Karpas-422 (cell line): ENCODE measurements around the gene MAN1B1. TPM values are rescaled to one million over a fixed set of nuclear protein-coding genes. Genes with fewer than 3 reads are reported as not detected.

Source experiments
- DNase-seq: peaks from one replicate; pipeline ENCODE4 v3.0.0-alpha.2; 2015
- H2AFZ ChIP-seq: fragments of 200-600 bp; sonication (generic); 2 replicates; pipeline ENCODE4 v1.6.1; 2014; ENCODE audit warnings: antibody characterized with exemption, low read length, mixed read lengths
- H3K27ac ChIP-seq: fragments of 200-600 bp; sonication (generic); 2 replicates; pipeline ENCODE4 v1.5.1; 2014; ENCODE audit warnings: mild to moderate bottlenecking, low read length, moderate library complexity
- H3K27me3 ChIP-seq: fragments of 200-600 bp; sonication (generic); 2 replicates; pipeline ENCODE4 v1.6.1; 2014; ENCODE audit warnings: low read length, mixed read lengths
- H3K36me3 ChIP-seq: fragments of 200-600 bp; sonication (generic); 2 replicates; pipeline ENCODE4 v1.6.1; 2014; ENCODE audit warnings: low read length, mixed read lengths; ENCODE audit not compliant: insufficient read depth
- H3K4me1 ChIP-seq: fragments of 200-600 bp; sonication (generic); 2 replicates; pipeline ENCODE4 v1.6.1; 2014; ENCODE audit warnings: mild to moderate bottlenecking, low read length, mixed read lengths
- H3K4me2 ChIP-seq: fragments of 200-600 bp; sonication (generic); 2 replicates; pipeline ENCODE4 v1.6.1; 2014; ENCODE audit warnings: low read length, low read depth, mild to moderate bottlenecking; ENCODE audit not compliant: poor library complexity, severe bottlenecking
- H3K4me3 ChIP-seq: fragments of 200-600 bp; sonication (generic); 2 replicates; pipeline ENCODE4 v1.5.1; 2014; ENCODE audit warnings: mild to moderate bottlenecking, antibody characterized with exemption, low read length, mixed read lengths
- H3K79me2 ChIP-seq: fragments of 200-600 bp; sonication (generic); 2 replicates; pipeline ENCODE4 v1.6.1; 2014; ENCODE audit warnings: mild to moderate bottlenecking, low read length, mixed read lengths
- H3K9ac ChIP-seq: fragments of 200-600 bp; sonication (generic); 2 replicates; pipeline ENCODE4 v1.6.0; 2014; ENCODE audit warnings: low read length
- H3K9me2 ChIP-seq: fragments of 200-600 bp; sonication (generic), shearing (Covaris generic); replicated peaks from 2 replicates; pipeline ENCODE4 v1.6.0; 2014; ENCODE audit warnings: mild to moderate bottlenecking, low read length, moderate library complexity; ENCODE audit not compliant: insufficient read depth
- H3K9me3 ChIP-seq: fragments of 300-700, 200-600 bp; sonication (generic); 2 replicates; pipeline ENCODE4 v1.6.1; 2014; ENCODE audit warnings: low read length, mixed read lengths
- H4K20me1 ChIP-seq: fragments of 200-600 bp; sonication (generic); 2 replicates; pipeline ENCODE4 v1.6.1; 2014; ENCODE audit warnings: mild to moderate bottlenecking, antibody characterized with exemption, low read length, low read depth; ENCODE audit not compliant: insufficient read depth
- total RNA-seq: library from RNA; depleted of rRNA; stranded (reverse); fragments of >200 nt; shearing (Covaris generic); gene quantifications from 2 replicates; pipeline ENCODE4 v1.2.3, GENCODE V29; 2014; ENCODE audit warnings: low replicate concordance

Gene MAN1B1
- total RNA-seq, 1 experiment from 2014 or later = 28.9 TPM

- peaks cover 18% of the 10 kb centered on the region for H3K4me1 ChIP-seq
- peaks cover 7% of the 10 kb centered on the region; the same call in 1 of the 2 replicates for H3K36me3 ChIP-seq
- DNase-seq = peak; percentile 83
- H3K4me2 ChIP-seq = no peak overlapping the region
- H2AFZ ChIP-seq = no peak overlapping the region
- no peak overlapping the region for H3K27ac ChIP-seq
- H3K4me3 ChIP-seq = no peak overlapping the region
- H3K27me3 ChIP-seq = no peaks in the 10 kb centered on the region
- H3K9me3 ChIP-seq = no peaks in the 10 kb centered on the region
- no peaks in the 10 kb centered on the region for H3K9me2 ChIP-seq
- H3K9ac ChIP-seq = no peak overlapping the region
- H3K79me2 ChIP-seq = peaks cover 10% of the 10 kb centered on the region
- H4K20me1 ChIP-seq = peaks cover 26% of the 10 kb centered on the region
Observed at GRCh38 chr9:137064027-137064879, 22.5 kb upstream of the MAN1B1 start.

- H3K79me2 ChIP-seq = peaks cover 15% of the 10 kb centered on the region
- H4K20me1 ChIP-seq = peaks cover 30% of the 10 kb centered on the region
- H3K9ac ChIP-seq = no peak overlapping the region
- no peak for DNase-seq
- no peaks in the 10 kb centered on the region for H3K9me3 ChIP-seq
- no peak overlapping the region for H3K4me2 ChIP-seq
- no peak overlapping the region for H3K27ac ChIP-seq
- no peak overlapping the region for H3K4me3 ChIP-seq
- no peak overlapping the region for H2AFZ ChIP-seq
- no peaks in the 10 kb centered on the region for H3K27me3 ChIP-seq
- no peaks in the 10 kb centered on the region for H3K9me2 ChIP-seq
- H3K36me3 ChIP-seq = peaks cover 7% of the 10 kb centered on the region; the same call in 1 of the 2 replicates
- H3K4me1 ChIP-seq = peaks cover 19% of the 10 kb centered on the region
Observed at GRCh38 chr9:137064880-137065164, 22.0 kb upstream of the MAN1B1 start.

- no peak overlapping the region for H3K9ac ChIP-seq
- H2AFZ ChIP-seq = no peak overlapping the region
- H3K9me3 ChIP-seq = no peaks in the 10 kb centered on the region
- no peak overlapping the region for H3K4me3 ChIP-seq
- H3K9me2 ChIP-seq = no peaks in the 10 kb centered on the region
- no peak overlapping the region for H3K4me2 ChIP-seq
- no peak overlapping the region for H3K27ac ChIP-seq
- H3K36me3 ChIP-seq = peaks cover 7% of the 10 kb centered on the region; the same call in 1 of the 2 replicates
- peaks cover 15% of the 10 kb centered on the region for H3K79me2 ChIP-seq
- DNase-seq = no peak
- peaks cover 19% of the 10 kb centered on the region for H3K4me1 ChIP-seq
- peaks cover 30% of the 10 kb centered on the region for H4K20me1 ChIP-seq
- H3K27me3 ChIP-seq = no peaks in the 10 kb centered on the region
Observed at GRCh38 chr9:137065336-137065967, 21.3 kb upstream of the MAN1B1 start.

GRCh38 chr9:137066096-137066861 is 20.5 kb upstream of the MAN1B1 start:
- Histone ChIP-seq H3K9me2 (no peaks in the 10 kb centered on the region), H3K79me2 (peaks cover 15% of the 10 kb centered on the region), H2AFZ (no peak overlapping the region), H3K9ac (no peak overlapping the region), H4K20me1 (peaks cover 30% of the 10 kb centered on the region), H3K9me3 (no peaks in the 10 kb centered on the region), H3K27ac (no peak overlapping the region), H3K4me2 (no peak overlapping the region), H3K27me3 (no peaks in the 10 kb centered on the region), H3K36me3 (peaks cover 7% of the 10 kb centered on the region; the same call in 1 of the 2 replicates), H3K4me3 (no peak overlapping the region), H3K4me1 (peaks cover 26% of the 10 kb centered on the region)
- no peak for DNase-seq

GRCh38 chr9:137067860-137068538 is 18.8 kb upstream of the MAN1B1 start:
- peaks cover 15% of the 10 kb centered on the region for H3K79me2 ChIP-seq
- peaks cover 30% of the 10 kb centered on the region for H4K20me1 ChIP-seq
- H3K27ac ChIP-seq = peak overlapping the region; percentile 64
- peak overlapping the region; percentile 100 for H3K4me3 ChIP-seq
- no peak overlapping the region for H2AFZ ChIP-seq
- H3K36me3 ChIP-seq = peaks cover 7% of the 10 kb centered on the region; the same call in 1 of the 2 replicates
- no peaks in the 10 kb centered on the region for H3K27me3 ChIP-seq
- no peaks in the 10 kb centered on the region for H3K9me3 ChIP-seq
- no peaks in the 10 kb centered on the region for H3K9me2 ChIP-seq
- peak overlapping the region; percentile 95 for H3K9ac ChIP-seq
- H3K4me2 ChIP-seq = peak overlapping the region; percentile 100
- H3K4me1 ChIP-seq = peaks cover 28% of the 10 kb centered on the region
- DNase-seq = peak; percentile 96

- Histone ChIP-seq H3K4me2 (peak overlapping the region; percentile 100), H3K27ac (peak overlapping the region; percentile 64), H3K4me3 (peak overlapping the region; percentile 100), H2AFZ (no peak overlapping the region), H3K9me3 (no peaks in the 10 kb centered on the region), H3K36me3 (peaks cover 5% of the 10 kb centered on the region; the same call in 1 of the 2 replicates), H3K79me2 (peaks cover 15% of the 10 kb centered on the region), H3K9ac (peak overlapping the region; percentile 95), H3K4me1 (peaks cover 28% of the 10 kb centered on the region), H3K9me2 (no peaks in the 10 kb centered on the region), H4K20me1 (peaks cover 26% of the 10 kb centered on the region), H3K27me3 (no peaks in the 10 kb centered on the region)
- no peak for DNase-seq
Observed at GRCh38 chr9:137068539-137069507, 18.0 kb upstream of the MAN1B1 start.

- Histone ChIP-seq H3K4me2 (peak overlapping the region; percentile 100), H4K20me1 (peaks cover 18% of the 10 kb centered on the region), H3K36me3 (0 out of 2 replicates have a peak, but pooled peaks cover 3% of the 10 kb centered on the region), H3K4me3 (peak overlapping the region; percentile 100), H3K4me1 (peaks cover 31% of the 10 kb centered on the region), H3K9me2 (no peaks in the 10 kb centered on the region), H3K9me3 (no peaks in the 10 kb centered on the region), H2AFZ (no peak overlapping the region), H3K79me2 (peaks cover 15% of the 10 kb centered on the region), H3K27ac (peak overlapping the region; percentile 64), H3K9ac (peak overlapping the region; percentile 95), H3K27me3 (no peaks in the 10 kb centered on the region)
- peak; percentile 60 for DNase-seq
Observed at GRCh38 chr9:137069508-137070091, 17.2 kb upstream of the MAN1B1 start.
